ENCODE results near the gene CELF5.
"Not testable (repeated sequence)": the region's sequence is repeated elsewhere in the genome, so short reads cannot be mapped to it uniquely, and the experiment has no call there.

Gene CELF5

DNA sequence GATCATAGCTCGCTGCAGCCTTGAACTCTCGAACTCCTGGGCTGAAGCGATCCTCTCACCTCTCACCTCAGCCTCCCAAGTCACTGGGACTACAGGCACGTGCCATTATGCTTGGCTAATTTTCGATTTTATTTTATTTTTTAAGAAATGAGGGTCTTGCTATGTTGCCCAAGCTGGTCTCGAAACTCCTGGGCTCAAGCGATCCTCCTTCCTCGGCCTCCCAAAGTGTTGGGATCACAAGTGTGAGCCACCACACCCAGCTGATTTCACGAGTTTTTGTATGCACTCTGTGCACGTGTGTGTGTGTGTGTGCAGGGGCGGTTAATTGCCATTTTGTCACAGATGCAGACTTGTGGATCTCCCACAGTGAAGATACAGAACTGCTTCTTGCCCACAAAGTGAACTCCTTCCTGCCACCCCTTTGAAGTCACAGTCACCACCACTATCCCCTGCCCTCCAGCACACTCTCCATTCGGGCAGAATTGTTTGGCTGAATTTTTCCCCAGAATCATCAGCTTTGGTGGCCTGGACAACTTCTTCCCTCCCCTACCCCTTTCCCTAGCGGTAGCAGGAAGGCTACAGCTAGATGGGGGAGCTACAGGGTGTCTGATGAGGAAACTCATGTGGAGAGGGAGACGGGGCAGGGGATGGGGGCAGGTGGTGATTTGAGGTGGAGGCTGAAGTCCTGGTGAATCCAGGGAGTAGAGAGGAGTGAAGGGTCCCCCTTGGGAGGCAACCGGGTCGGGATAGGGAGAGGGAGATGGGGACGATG lies 59.6 kb downstream of the CELF5 start:
- Histone ChIP-seq H3K27ac (no peak overlapping the region), H3K4me3 (ENCODE audit: low read depth in 1 of 2, low read length in 1 of 2) (no peak overlapping the region), H3K27me3 (peaks cover 89% of the 10 kb centered on the region), H3K4me1 (ENCODE audit: control insufficient read depth in 1 of 2, insufficient read depth in 1 of 2, low read depth in 1 of 2, low read length in 1 of 2) (peaks cover 0 to 9% of the 10 kb centered on the region in 2 experiments), H3K36me3 (no peaks in the 10 kb centered on the region), H3K9me3 (no peaks in the 10 kb centered on the region)
- TF ChIP-seq, protein P1, sequence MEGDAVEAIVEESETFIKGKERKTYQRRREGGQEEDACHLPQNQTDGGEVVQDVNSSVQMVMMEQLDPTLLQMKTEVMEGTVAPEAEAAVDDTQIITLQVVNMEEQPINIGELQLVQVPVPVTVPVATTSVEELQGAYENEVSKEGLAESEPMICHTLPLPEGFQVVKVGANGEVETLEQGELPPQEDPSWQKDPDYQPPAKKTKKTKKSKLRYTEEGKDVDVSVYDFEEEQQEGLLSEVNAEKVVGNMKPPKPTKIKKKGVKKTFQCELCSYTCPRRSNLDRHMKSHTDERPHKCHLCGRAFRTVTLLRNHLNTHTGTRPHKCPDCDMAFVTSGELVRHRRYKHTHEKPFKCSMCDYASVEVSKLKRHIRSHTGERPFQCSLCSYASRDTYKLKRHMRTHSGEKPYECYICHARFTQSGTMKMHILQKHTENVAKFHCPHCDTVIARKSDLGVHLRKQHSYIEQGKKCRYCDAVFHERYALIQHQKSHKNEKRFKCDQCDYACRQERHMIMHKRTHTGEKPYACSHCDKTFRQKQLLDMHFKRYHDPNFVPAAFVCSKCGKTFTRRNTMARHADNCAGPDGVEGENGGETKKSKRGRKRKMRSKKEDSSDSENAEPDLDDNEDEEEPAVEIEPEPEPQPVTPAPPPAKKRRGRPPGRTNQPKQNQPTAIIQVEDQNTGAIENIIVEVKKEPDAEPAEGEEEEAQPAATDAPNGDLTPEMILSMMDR (IDR thresholded peaks at IDR 0.05): no peak

DNA sequence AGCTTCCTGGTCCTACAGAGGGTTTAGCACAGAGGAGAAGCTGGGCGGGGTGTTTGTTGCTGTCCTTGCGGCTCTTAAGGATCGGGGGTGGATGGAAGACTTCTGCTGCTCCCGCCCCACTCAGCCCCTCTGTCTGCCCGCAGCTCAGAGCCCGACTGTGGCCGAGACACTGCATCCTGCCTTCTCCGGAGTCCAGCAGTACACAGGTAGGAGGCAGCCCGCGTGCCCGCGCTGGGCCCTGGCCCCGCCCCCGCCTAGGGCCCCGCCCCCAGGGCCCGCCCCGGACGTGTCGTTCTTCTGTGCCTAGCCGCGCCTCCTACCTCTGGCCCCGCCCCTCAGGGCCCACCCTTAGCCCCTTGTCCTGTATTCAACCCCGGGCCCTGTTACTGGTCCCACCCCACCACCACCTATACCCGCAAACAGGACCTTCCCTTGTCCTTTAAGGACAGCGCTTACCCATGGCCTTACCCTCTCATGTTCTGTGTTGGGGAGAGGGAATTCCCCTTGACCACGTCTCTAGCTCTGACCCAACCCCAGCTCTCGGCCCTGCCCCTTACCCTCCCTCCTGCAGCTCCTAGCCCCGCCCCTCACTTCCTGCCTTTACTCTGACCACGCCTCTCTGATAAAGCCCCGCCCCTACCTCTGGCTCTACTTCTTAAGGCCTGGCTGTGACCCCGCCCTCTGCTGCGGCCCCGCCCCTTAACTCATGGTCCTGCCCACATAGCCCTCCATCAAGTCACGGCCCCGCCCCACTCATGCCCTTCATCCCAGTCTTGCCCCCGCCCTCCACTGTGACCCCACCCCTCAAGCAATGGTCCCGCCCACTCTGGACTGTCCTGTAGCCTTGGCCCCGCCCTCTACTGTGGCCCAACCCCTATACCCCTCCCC lies 60.5 kb downstream of the CELF5 start:
- Histone ChIP-seq H3K4me3 (ENCODE audit: low read depth in 1 of 2, low read length in 1 of 2) (peak overlapping the region in 1 of 2 experiments; percentile 13), H3K9me3 (no peaks in the 10 kb centered on the region), H3K36me3 (no peaks in the 10 kb centered on the region), H3K4me1 (ENCODE audit: control insufficient read depth in 1 of 2, insufficient read depth in 1 of 2, low read depth in 1 of 2, low read length in 1 of 2) (peaks cover 0 to 9% of the 10 kb centered on the region in 2 experiments), H3K27me3 (peaks cover 88% of the 10 kb centered on the region), H3K27ac (no peak overlapping the region)
- TF ChIP-seq, protein P1 (IDR thresholded peaks at IDR 0.05): no peak

DNA sequence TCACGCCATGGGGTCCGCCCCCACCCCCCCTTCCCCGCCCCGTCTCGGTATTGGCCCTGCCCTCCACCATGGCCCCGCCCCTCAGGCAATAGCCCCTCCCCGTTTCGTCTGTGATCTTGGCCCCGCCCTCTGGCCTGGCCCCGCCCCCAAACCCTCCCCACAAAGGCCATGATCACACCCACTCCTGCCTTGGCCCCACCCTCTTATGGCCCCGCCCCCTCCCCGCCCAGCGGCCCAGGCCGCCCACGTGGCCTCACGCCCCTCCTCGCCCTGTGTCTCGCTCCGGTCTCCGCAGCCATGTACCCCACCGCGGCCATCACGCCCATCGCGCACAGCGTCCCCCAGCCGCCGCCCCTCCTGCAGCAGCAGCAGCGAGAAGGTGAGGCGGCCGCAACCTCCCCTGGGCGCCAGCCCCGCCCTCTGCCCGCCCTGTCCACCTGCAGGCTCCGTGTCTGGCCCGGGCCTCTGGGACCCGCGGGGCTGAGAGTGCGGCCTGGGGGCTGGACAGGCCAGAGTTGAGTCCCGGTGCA lies 61.3 kb downstream of the CELF5 start:
- TF ChIP-seq, protein P1 (IDR thresholded peaks at IDR 0.05): no peak
- H3K9me3 ChIP-seq: no peaks in the 10 kb centered on the region
- peaks cover 87% of the 10 kb centered on the region for H3K27me3 ChIP-seq

DNA sequence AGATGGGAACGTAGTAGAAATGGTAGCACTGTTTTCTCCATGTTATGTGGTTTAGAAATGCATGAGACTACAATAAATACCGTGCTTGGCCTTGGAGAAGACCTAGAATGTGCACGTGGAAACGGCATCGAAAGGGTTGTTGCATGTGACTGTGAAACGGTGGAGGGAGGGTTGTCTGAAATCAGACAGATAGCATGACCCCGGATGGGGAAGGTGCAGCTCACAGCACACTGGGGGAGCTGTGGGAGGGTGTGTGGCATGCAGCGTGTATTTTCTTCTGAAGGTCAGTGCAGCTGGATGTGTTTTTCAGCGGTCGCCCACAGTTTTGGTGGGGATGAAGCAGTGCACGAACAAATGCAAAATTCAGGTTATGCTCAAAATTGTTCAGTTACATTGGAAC lies 63.4 kb downstream of the CELF5 start:
- Histone ChIP-seq H3K4me1 (ENCODE audit: control insufficient read depth in 1 of 2, insufficient read depth in 1 of 2, low read depth in 1 of 2, low read length in 1 of 2) (peaks cover 0 to 9% of the 10 kb centered on the region in 2 experiments), H3K27ac (no peak overlapping the region), H3K36me3 (no peaks in the 10 kb centered on the region), H3K27me3 (peaks cover 74% of the 10 kb centered on the region), H3K4me3 (ENCODE audit: low read depth in 1 of 2, low read length in 1 of 2) (no peak overlapping the region), H3K9me3 (no peaks in the 10 kb centered on the region)
- TF ChIP-seq, protein P1 (IDR thresholded peaks at IDR 0.05): no peak

More for the DNA sequence above, 61.3 kb downstream of the CELF5 start:
- peaks cover 0 to 9% of the 10 kb centered on the region in 2 experiments for H3K4me1 ChIP-seq (ENCODE audit: control insufficient read depth in 1 of 2, insufficient read depth in 1 of 2, low read depth in 1 of 2, low read length in 1 of 2)
- H3K36me3 ChIP-seq: no peaks in the 10 kb centered on the region
- no peak overlapping the region for H3K4me3 ChIP-seq (ENCODE audit: low read depth in 1 of 2, low read length in 1 of 2)
- H3K27ac ChIP-seq: no peak overlapping the region

DNA sequence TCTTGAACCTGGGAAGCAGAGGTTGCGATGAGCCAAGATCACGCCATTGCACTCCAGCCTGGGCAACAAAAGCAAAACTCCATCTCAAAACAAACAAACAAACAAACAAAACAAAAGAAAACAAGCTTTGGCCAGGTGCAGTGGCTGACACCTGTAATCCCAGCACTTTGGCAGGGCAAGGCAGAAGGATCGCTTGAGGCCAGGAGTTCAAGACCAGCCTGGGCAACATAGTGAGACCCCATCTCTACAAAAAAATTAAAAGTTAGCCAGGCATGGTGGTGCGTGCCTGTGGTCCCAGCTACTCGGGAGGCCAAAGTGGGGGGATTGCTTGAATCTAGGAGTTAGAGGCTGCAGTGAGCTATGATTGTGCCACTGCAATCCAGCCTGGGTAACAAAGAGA lies 64.0 kb downstream of the CELF5 start:
- H3K4me1 ChIP-seq (ENCODE audit: control insufficient read depth in 1 of 2, insufficient read depth in 1 of 2, low read depth in 1 of 2, low read length in 1 of 2); H3K4me3 ChIP-seq (ENCODE audit: low read depth in 1 of 2, low read length in 1 of 2); H3K27ac ChIP-seq; H3K36me3 ChIP-seq; H3K9me3 ChIP-seq: not testable (repeated sequence)
- H3K27me3 ChIP-seq: peaks cover 74% of the 10 kb centered on the region
